ENCODE data around the gene KRT79.

DNA sequence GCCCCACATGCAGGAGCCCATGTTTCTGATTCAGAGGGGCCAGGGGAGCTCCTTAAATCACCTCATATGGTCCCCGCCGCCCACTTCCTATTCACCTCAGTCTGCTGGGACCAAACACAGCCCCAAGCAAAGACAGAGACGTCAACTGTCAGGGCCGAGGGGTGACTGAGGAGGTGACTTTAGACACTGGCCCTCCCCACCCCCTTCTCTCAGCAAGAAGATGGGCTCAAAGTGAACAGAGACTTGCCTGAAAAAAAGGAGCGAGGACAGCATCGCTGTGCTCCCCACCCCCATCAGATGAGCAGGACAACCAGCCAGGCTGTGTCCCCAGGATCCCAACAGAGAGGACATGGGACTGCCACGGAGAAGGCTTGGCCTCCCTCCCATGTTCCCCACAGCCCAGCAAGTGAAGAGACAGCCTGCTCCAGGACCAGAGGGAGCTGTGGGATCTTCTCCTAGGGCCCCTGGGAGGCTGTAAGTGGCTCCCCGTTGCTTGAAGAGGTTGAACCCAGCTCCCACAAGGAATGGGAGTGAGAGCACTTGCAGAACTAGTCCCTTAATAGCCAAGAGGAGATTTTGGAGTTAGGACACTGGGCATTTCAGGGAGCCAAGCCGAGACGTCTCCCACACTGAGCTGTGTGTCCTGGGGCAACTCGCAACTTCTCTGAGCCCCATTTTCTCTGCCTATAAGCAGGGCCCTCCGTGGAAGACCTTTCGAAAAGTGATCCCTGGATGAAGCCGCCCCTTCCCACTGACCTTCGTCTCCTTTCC lies 1.3 kb upstream of the KRT79 start:
- TF ChIP-seq FOXA1 (IDR thresholded peaks at IDR 0.05) (no peak), YY1 (IDR thresholded peaks at IDR 0.05) (no peak), JUND (IDR thresholded peaks at IDR 0.05) (no peak), TAF1 (conservative IDR thresholded peaks at IDR 0.05) (no peak), GABPA (IDR thresholded peaks at IDR 0.05 in 1 of 2, conservative IDR thresholded peaks at IDR 0.05 in 1 of 2) (no peak), SP1 (IDR thresholded peaks at IDR 0.05) (no peak)
- TF ChIP-seq, protein P1, sequence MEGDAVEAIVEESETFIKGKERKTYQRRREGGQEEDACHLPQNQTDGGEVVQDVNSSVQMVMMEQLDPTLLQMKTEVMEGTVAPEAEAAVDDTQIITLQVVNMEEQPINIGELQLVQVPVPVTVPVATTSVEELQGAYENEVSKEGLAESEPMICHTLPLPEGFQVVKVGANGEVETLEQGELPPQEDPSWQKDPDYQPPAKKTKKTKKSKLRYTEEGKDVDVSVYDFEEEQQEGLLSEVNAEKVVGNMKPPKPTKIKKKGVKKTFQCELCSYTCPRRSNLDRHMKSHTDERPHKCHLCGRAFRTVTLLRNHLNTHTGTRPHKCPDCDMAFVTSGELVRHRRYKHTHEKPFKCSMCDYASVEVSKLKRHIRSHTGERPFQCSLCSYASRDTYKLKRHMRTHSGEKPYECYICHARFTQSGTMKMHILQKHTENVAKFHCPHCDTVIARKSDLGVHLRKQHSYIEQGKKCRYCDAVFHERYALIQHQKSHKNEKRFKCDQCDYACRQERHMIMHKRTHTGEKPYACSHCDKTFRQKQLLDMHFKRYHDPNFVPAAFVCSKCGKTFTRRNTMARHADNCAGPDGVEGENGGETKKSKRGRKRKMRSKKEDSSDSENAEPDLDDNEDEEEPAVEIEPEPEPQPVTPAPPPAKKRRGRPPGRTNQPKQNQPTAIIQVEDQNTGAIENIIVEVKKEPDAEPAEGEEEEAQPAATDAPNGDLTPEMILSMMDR (IDR thresholded peaks at IDR 0.05; ENCODE audit: low read depth, low read length, missing input control): no peak
- TF ChIP-seq, protein P2, sequence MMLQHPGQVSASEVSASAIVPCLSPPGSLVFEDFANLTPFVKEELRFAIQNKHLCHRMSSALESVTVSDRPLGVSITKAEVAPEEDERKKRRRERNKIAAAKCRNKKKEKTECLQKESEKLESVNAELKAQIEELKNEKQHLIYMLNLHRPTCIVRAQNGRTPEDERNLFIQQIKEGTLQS (IDR thresholded peaks at IDR 0.05): no peak
- TF ChIP-seq, protein P3, sequence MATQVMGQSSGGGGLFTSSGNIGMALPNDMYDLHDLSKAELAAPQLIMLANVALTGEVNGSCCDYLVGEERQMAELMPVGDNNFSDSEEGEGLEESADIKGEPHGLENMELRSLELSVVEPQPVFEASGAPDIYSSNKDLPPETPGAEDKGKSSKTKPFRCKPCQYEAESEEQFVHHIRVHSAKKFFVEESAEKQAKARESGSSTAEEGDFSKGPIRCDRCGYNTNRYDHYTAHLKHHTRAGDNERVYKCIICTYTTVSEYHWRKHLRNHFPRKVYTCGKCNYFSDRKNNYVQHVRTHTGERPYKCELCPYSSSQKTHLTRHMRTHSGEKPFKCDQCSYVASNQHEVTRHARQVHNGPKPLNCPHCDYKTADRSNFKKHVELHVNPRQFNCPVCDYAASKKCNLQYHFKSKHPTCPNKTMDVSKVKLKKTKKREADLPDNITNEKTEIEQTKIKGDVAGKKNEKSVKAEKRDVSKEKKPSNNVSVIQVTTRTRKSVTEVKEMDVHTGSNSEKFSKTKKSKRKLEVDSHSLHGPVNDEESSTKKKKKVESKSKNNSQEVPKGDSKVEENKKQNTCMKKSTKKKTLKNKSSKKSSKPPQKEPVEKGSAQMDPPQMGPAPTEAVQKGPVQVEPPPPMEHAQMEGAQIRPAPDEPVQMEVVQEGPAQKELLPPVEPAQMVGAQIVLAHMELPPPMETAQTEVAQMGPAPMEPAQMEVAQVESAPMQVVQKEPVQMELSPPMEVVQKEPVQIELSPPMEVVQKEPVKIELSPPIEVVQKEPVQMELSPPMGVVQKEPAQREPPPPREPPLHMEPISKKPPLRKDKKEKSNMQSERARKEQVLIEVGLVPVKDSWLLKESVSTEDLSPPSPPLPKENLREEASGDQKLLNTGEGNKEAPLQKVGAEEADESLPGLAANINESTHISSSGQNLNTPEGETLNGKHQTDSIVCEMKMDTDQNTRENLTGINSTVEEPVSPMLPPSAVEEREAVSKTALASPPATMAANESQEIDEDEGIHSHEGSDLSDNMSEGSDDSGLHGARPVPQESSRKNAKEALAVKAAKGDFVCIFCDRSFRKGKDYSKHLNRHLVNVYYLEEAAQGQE (IDR thresholded peaks at IDR 0.05): no peak
